Endothelial cell of umbilical vein (primary cell): Measurements from ENCODE around the gene MBLAC1.

ENCODE experiments used
- CTCF ChIP-seq, 2 donors: IDR thresholded peaks; 1 replicate in 1 of 2; 2 replicates in 1 of 2; pipeline ENCODE4 v1.5.1; 2011; ENCODE audit warnings: low read length in 2 of 2, mild to moderate bottlenecking in 2 of 2, moderate library complexity in 2 of 2, control low read depth in 1 of 2, inconsistent platforms in 1 of 2, low read depth in 1 of 2; ENCODE audit not compliant: insufficient read depth in 1 of 2; ENCODE audit errors: extremely low read depth in 1 of 2
- EZH2 ChIP-seq: IDR thresholded peaks from 2 replicates; pipeline ENCODE4 v1.6.1; 2012; ENCODE audit warnings: borderline replicate concordance, low read depth, mild to moderate bottlenecking, moderate library complexity, low read length, inconsistent platforms; ENCODE audit not compliant: severe bottlenecking
- FOS ChIP-seq: IDR thresholded peaks from 2 replicates; pipeline ENCODE4 v1.6.1; 2011; ENCODE audit warnings: mild to moderate bottlenecking, low read length, moderate library complexity, borderline replicate concordance; ENCODE audit not compliant: insufficient read depth
- GATA2 ChIP-seq: IDR thresholded peaks from 2 replicates; pipeline ENCODE4 v1.7.0; 2011; ENCODE audit warnings: low read depth, mild to moderate bottlenecking, moderate library complexity, mixed read lengths, low read length; ENCODE audit not compliant: insufficient read length, insufficient read depth
- JUN ChIP-seq: IDR thresholded peaks from 2 replicates; pipeline ENCODE4 v1.6.1; 2011; ENCODE audit warnings: borderline replicate concordance, low read depth; ENCODE audit not compliant: insufficient read length, insufficient read depth
- MYC ChIP-seq: IDR thresholded peaks from one replicate; pipeline ENCODE4 v1.6.1; 2011; ENCODE audit warnings: mild to moderate bottlenecking, low read depth, low read length
- POLR2A ChIP-seq: IDR thresholded peaks from 2 replicates; pipeline ENCODE4 v1.6.1; 2012; ENCODE audit warnings: low read depth, mild to moderate bottlenecking, control low read depth, low read length
- POLR2AphosphoS5 ChIP-seq: IDR thresholded peaks from 2 replicates; pipeline ENCODE4 v1.6.1; 2012; ENCODE audit warnings: low read depth, mild to moderate bottlenecking, control low read depth, low read length, moderate library complexity; ENCODE audit not compliant: insufficient read depth
- TF ChIP-seq, protein P1 (sequence below): IDR thresholded peaks from 2 replicates; pipeline ENCODE4 v1.6.1; 2011; ENCODE audit not compliant: insufficient read depth, insufficient read length

DNA sequence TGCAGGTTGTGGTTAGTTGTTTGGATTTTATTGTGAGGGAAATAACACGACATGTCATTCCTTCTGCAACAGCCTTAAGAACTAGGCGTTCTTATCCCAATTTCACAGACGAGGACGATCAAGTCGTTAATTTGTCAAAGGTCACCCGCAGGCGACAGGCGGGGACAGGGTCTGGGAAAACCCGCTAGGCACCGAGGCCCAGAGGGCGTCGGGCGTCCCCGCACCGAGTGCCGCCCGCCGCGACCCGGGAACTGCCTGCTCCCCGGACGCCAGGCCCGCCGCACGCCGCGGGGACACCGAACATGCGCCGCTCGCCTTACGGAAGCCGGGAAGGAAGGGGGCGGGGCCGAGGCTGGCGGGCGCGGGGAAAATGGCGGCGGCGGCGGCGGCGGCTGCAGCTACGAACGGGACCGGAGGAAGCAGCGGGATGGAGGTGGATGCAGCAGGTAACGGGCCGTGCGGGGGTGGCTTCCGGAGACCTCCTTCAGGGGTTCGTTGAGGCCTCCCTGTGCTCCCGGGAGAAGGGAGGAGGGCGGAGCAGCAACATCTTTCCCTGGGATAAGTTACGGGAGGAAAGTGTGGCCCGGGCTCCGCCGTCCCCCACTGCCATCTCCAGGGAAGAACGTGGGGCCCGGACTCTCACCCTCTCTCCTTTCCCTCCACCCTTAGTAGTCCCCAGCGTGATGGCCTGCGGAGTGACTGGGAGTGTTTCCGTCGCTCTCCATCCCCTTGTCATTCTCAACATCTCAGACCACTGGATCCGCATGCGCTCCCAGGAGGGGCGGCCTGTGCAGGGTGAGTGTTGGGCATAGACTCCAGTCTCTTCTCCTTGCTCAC is 37.9 kb upstream of the MBLAC1 start, which contains the start of gene COPS6:
- TF ChIP-seq EZH2 (no peak), CTCF (IDR thresholded peaks at IDR 0.05; ENCODE audit: extremely low read depth in 1 of 2, insufficient read depth in 1 of 2, low read depth in 1 of 2, low read length in 2 of 2) (no peak), MYC (no peak), POLR2A (peak; percentile 84), POLR2AphosphoS5 (peak; percentile 74), JUN (no peak), FOS (no peak), GATA2 (no peak)
- TF ChIP-seq, protein P1, sequence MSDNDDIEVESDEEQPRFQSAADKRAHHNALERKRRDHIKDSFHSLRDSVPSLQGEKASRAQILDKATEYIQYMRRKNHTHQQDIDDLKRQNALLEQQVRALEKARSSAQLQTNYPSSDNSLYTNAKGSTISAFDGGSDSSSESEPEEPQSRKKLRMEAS: peak; percentile 48
